Measurements from ENCODE around the gene KIF2B.

DNA sequence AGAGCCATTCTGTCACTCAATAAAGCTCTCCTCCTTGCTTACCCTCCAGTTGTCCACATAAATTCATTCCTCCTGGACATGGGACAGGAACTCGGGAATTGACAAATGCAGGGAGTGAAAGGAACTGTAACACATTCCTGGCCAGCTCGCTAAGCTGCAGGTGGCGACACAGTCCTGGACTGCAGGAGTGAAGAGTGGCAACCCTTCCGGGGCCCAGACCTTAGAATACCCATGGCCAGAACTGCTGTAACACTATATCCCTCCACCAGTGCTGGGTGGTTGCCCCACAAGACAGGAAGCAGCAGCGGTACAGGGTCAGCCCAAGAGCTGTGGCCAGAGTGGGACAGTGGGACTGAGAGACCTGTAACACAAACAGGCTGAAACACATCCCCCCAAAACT lies 30.3 kb upstream of the KIF2B start:
- TF ChIP-seq, protein P1, sequence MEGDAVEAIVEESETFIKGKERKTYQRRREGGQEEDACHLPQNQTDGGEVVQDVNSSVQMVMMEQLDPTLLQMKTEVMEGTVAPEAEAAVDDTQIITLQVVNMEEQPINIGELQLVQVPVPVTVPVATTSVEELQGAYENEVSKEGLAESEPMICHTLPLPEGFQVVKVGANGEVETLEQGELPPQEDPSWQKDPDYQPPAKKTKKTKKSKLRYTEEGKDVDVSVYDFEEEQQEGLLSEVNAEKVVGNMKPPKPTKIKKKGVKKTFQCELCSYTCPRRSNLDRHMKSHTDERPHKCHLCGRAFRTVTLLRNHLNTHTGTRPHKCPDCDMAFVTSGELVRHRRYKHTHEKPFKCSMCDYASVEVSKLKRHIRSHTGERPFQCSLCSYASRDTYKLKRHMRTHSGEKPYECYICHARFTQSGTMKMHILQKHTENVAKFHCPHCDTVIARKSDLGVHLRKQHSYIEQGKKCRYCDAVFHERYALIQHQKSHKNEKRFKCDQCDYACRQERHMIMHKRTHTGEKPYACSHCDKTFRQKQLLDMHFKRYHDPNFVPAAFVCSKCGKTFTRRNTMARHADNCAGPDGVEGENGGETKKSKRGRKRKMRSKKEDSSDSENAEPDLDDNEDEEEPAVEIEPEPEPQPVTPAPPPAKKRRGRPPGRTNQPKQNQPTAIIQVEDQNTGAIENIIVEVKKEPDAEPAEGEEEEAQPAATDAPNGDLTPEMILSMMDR (IDR thresholded peaks at IDR 0.05) = no peak
- TF ChIP-seq POLR2A (IDR thresholded peaks at IDR 0.05) = no peak

Measured in upper lobe of left lung (tissue), 4 donors.